Lung (tissue), 12 donors: ENCODE measurements around the gene LMBR1. TPM values are rescaled to one million over a fixed set of nuclear protein-coding genes. Genes with fewer than 3 reads are reported as not detected.
"Not testable (repeated sequence)": the region's sequence is repeated elsewhere in the genome, so short reads cannot be mapped to it uniquely, and the experiment has no call there.

Source experiments
- ATAC-seq: fragments of 200-7000 bp; cut with Tn5 transposase; one replicate; pipeline ENCODE4 v1.9.1; 2020; ENCODE audit warnings: moderate number of reproducible peaks; ENCODE audit not compliant: insufficient read depth, low FRiP score
- DNase-seq, 3 donors: peaks; one replicate each; pipeline ENCODE4 v3.0.0-alpha.2; 2013 to 2017
- H3K27ac ChIP-seq, 2 donors: one replicate each; pipeline ENCODE4 v1.5.1; 2013; ENCODE audit warnings: mild to moderate bottlenecking in 2 of 2, moderate library complexity in 2 of 2, control low read depth in 1 of 2, inconsistent platforms in 1 of 2, low read depth in 1 of 2, low read length in 1 of 2
- H3K27me3 ChIP-seq, 3 donors: one replicate each; pipeline ENCODE4 v1.5.1; 2013; ENCODE audit warnings: low read length in 2 of 3; ENCODE audit not compliant: control insufficient read depth in 3 of 3, insufficient read depth in 3 of 3
- H3K36me3 ChIP-seq, 4 donors: one replicate each; pipeline ENCODE4 v1.5.1; 2013; ENCODE audit warnings: low read length in 4 of 4, mild to moderate bottlenecking in 1 of 4, moderate library complexity in 1 of 4; ENCODE audit not compliant: control insufficient read depth in 4 of 4, insufficient read depth in 4 of 4
- H3K4me1 ChIP-seq, 5 donors: one replicate each; pipeline ENCODE4 v1.5.1; 2013; ENCODE audit warnings: low read length in 5 of 5, mild to moderate bottlenecking in 2 of 5, moderate library complexity in 1 of 5; ENCODE audit not compliant: control insufficient read depth in 5 of 5, insufficient read depth in 5 of 5
- H3K4me3 ChIP-seq: one replicate; pipeline ENCODE4 v1.5.1; 2013; ENCODE audit warnings: mild to moderate bottlenecking, control low read depth, moderate library complexity
- H3K9ac ChIP-seq, 2 donors: one replicate each; pipeline ENCODE4 v1.5.1; 2013; ENCODE audit warnings: low read length in 2 of 2, control low read depth in 1 of 2; ENCODE audit not compliant: insufficient read depth in 1 of 2
- H3K9me3 ChIP-seq, 4 donors: one replicate each; pipeline ENCODE4 v1.5.1; 2013; ENCODE audit warnings: low read length in 3 of 4, mild to moderate bottlenecking in 1 of 4, moderate library complexity in 1 of 4; ENCODE audit not compliant: control insufficient read depth in 4 of 4, insufficient read depth in 3 of 4
- CTCF ChIP-seq: IDR thresholded peaks from 2 replicates; pipeline ENCODE4 v1.5.1; 2012; ENCODE audit warnings: mild to moderate bottlenecking; ENCODE audit errors: control extremely low read depth, extremely low read depth
- WGBS, 2 donors: extraction: QIAGEN DNeasy Blood & Tissue Kit; methylation state at CpG; one replicate each; pipeline ENCODE4 v1.1.7; 2013; 5-methylcytosine and 5-hydroxymethylcytosine counted together
- polyA plus RNA-seq, 2 donors: library from polyadenylated mRNA; stranded (reverse); fragments of 200-250 nt; gene quantifications; one replicate each; pipeline ENCODE4 v1.2.1, GENCODE V29; 2013
- total RNA-seq, 2 donors: library from RNA; depleted of rRNA in 1 of 2; stranded (reverse); fragments of >200 nt in 1 of 2; gene quantifications; one replicate each; pipeline ENCODE4 v1.2.1, GENCODE V29; 2014 to 2021
- donor health status: control.
- donor health status: control.
- donor health status: Bipolar disorder and iron deficiency.
- donor health status: healthy.
- donor health status: DM: yes; HTN: yes; CAD: no.

Gene LMBR1
- total and polyA plus RNA-seq, 4 donors: 9.7 to 119 (median 45.0) TPM

- DNase-seq: peak in 1 of 3 donors; percentile 44
- peak; percentile 47 for ATAC-seq
- Histone ChIP-seq H3K27me3 (peaks cover 0 to 3% (median 2%) of the 10 kb centered on the region in 3 donors), H3K27ac (no peak overlapping the region), H3K9me3 (no peaks in the 10 kb centered on the region), H3K4me3 (no peak overlapping the region), H3K9ac (no peak overlapping the region), H3K4me1 (peaks cover 0 to 4% (median 0%) of the 10 kb centered on the region in 5 donors), H3K36me3 (no peaks in the 10 kb centered on the region)
- 57 to 62% methylated on average over 9 of the region's 9 CpGs for WGBS, 2 donors
- no peak for TF ChIP-seq CTCF
Observed at GRCh38 chr7:156650042-156650441, 242.9 kb downstream of the LMBR1 start.

- not testable (repeated sequence) for H3K27me3 ChIP-seq, H3K4me1 ChIP-seq, H3K27ac ChIP-seq, H3K36me3 ChIP-seq, DNase-seq, H3K9me3 ChIP-seq, H3K4me3 ChIP-seq, H3K9ac ChIP-seq, ATAC-seq
- 94 to 98% methylated on average over 5 of the region's 5 CpGs for WGBS, 2 donors
Observed at GRCh38 chr7:156647330-156647729, 245.7 kb downstream of the LMBR1 start.

GRCh38 chr7:156642306-156643045 lies 250.5 kb downstream of the LMBR1 start:
- H3K27ac ChIP-seq: no peak overlapping the region
- DNase-seq: no peak
- no peaks in the 10 kb centered on the region for H3K36me3 ChIP-seq
- no peak overlapping the region for H3K4me3 ChIP-seq
- ATAC-seq: no peak
- H3K9me3 ChIP-seq: peaks cover 0 to 2% (median 0%) of the 10 kb centered on the region in 4 donors
- WGBS, 2 donors: 82 to 88% methylated on average over 13 of the region's 13 CpGs
- H3K9ac ChIP-seq: no peak overlapping the region
- peaks cover 0 to 4% (median 3%) of the 10 kb centered on the region in 3 donors for H3K27me3 ChIP-seq
- no peak for TF ChIP-seq CTCF
- peaks cover 0 to 15% (median 0%) of the 10 kb centered on the region in 5 donors for H3K4me1 ChIP-seq

GRCh38 chr7:156640949-156641485 lies 252.0 kb downstream of the LMBR1 start:
- 6 to 7% methylated on average over 30 of the region's 30 CpGs for WGBS, 2 donors
- H3K4me3 ChIP-seq: peak overlapping the region; percentile 86
- peak in 1 of 3 donors; percentile 17 for DNase-seq
- ATAC-seq: peak; percentile 36
- no peaks in the 10 kb centered on the region for H3K36me3 ChIP-seq
- no peak for TF ChIP-seq CTCF
- peak overlapping the region; percentile 26 to 92 for H3K27ac ChIP-seq
- peak overlapping the region; percentile 21 to 77 for H3K9ac ChIP-seq
- peaks cover 0 to 4% (median 0%) of the 10 kb centered on the region in 3 donors for H3K27me3 ChIP-seq
- peaks cover 0 to 2% (median 0%) of the 10 kb centered on the region in 4 donors for H3K9me3 ChIP-seq
- H3K4me1 ChIP-seq: peaks cover 0 to 15% (median 0%) of the 10 kb centered on the region in 5 donors
